Chondrocyte (in vitro differentiated cells): ENCODE results near the gene PPL. TPM values are rescaled to one million over a fixed set of nuclear protein-coding genes. Genes with fewer than 3 reads are reported as not detected.
"Not testable (repeated sequence)": the region's sequence is repeated elsewhere in the genome, so short reads cannot be mapped to it uniquely, and the experiment has no call there.

Experiments
- DNase-seq: peaks from one replicate; pipeline ENCODE4 v3.0.0; 2021; ENCODE audit warnings: mixed read lengths, low spot score
- H3K27ac Mint-ChIP-seq: one replicate; pipeline ENCODE4 v1.8.0; 2021; ENCODE audit warnings: mild to moderate bottlenecking, moderate library complexity, mixed read lengths; ENCODE audit not compliant: unreplicated experiment
- H3K27me3 Mint-ChIP-seq: 2 replicates; pipeline ENCODE4 v1.8.0; 2021; ENCODE audit warnings: low read depth, mixed read lengths
- H3K36me3 Mint-ChIP-seq: 2 replicates; pipeline ENCODE4 v1.8.0; 2021; ENCODE audit warnings: low read depth, mixed read lengths
- H3K4me1 Mint-ChIP-seq: 2 replicates; pipeline ENCODE4 v1.8.0; 2021; ENCODE audit warnings: low read depth, mild to moderate bottlenecking, mixed read lengths
- H3K4me3 Mint-ChIP-seq: one replicate; pipeline ENCODE4 v1.8.0; 2021; ENCODE audit warnings: mild to moderate bottlenecking, moderate library complexity, mixed read lengths; ENCODE audit not compliant: unreplicated experiment
- H3K9me3 Mint-ChIP-seq: 2 replicates; pipeline ENCODE4 v1.8.0; 2021; ENCODE audit warnings: low read depth, mixed read lengths
- CTCF ChIP-seq: fragments of 200-600 bp; sonication (generic); IDR thresholded peaks from 2 replicates; pipeline ENCODE4 v1.5.0; 2021; ENCODE audit warnings: antibody characterized with exemption, mild to moderate bottlenecking, moderate library complexity
- total RNA-seq: library from RNA; stranded (reverse); gene quantifications from 3 replicates; pipeline ENCODE4 v1.2.1, GENCODE V29; 2021

PPL gene
- total RNA-seq, 1 donor from 2014 or later: 0.97 TPM

GRCh38 chr16:4933871-4934395 is 3.0 kb downstream of the PPL start:
- Mint-ChIP-seq H3K27ac (no peak overlapping the region), H3K4me3 (no peak overlapping the region), H3K9me3 (no peaks in the 10 kb centered on the region), H3K27me3 (peaks cover 28% of the 10 kb centered on the region), H3K4me1 (peaks cover 12% of the 10 kb centered on the region), H3K36me3 (peaks cover 2% of the 10 kb centered on the region)
- DNase-seq: no peak
- no peak for TF ChIP-seq CTCF

GRCh38 chr16:4933433-4933832 is 3.5 kb downstream of the PPL start:
- Mint-ChIP-seq H3K9me3 (no peaks in the 10 kb centered on the region), H3K27ac (no peak overlapping the region), H3K36me3 (peaks cover 2% of the 10 kb centered on the region), H3K4me3 (no peak overlapping the region), H3K4me1 (peaks cover 12% of the 10 kb centered on the region), H3K27me3 (peaks cover 28% of the 10 kb centered on the region)
- TF ChIP-seq CTCF: no peak
- DNase-seq: no peak

GRCh38 chr16:4931381-4931780 is 5.6 kb downstream of the PPL start:
- DNase-seq: no peak
- H3K4me3 Mint-ChIP-seq: no peak overlapping the region
- no peak overlapping the region for H3K27ac Mint-ChIP-seq
- peaks cover 5% of the 10 kb centered on the region for H3K4me1 Mint-ChIP-seq
- H3K36me3 Mint-ChIP-seq: peaks cover 7% of the 10 kb centered on the region
- TF ChIP-seq CTCF: no peak
- H3K27me3 Mint-ChIP-seq: peaks cover 20% of the 10 kb centered on the region
- H3K9me3 Mint-ChIP-seq: peaks cover 7% of the 10 kb centered on the region

GRCh38 chr16:4929619-4930018 is 7.3 kb downstream of the PPL start:
- not testable (repeated sequence) for H3K4me1 Mint-ChIP-seq, H3K27ac Mint-ChIP-seq, H3K4me3 Mint-ChIP-seq, H3K36me3 Mint-ChIP-seq, DNase-seq
- Mint-ChIP-seq H3K9me3 (peaks cover 11% of the 10 kb centered on the region), H3K27me3 (peaks cover 22% of the 10 kb centered on the region)

GRCh38 chr16:4928227-4928626 is 8.7 kb downstream of the PPL start:
- no peak for TF ChIP-seq CTCF
- Mint-ChIP-seq H3K4me3 (no peak overlapping the region), H3K36me3 (peaks cover 10% of the 10 kb centered on the region), H3K4me1 (no peaks in the 10 kb centered on the region), H3K27ac (no peak overlapping the region), H3K9me3 (peaks cover 11% of the 10 kb centered on the region), H3K27me3 (peaks cover 21% of the 10 kb centered on the region)
- no peak for DNase-seq

- Mint-ChIP-seq H3K4me1 (no peaks in the 10 kb centered on the region), H3K27ac (no peak overlapping the region), H3K4me3 (no peak overlapping the region), H3K27me3 (peaks cover 25% of the 10 kb centered on the region), H3K36me3 (peaks cover 10% of the 10 kb centered on the region), H3K9me3 (peaks cover 11% of the 10 kb centered on the region)
- no peak for TF ChIP-seq CTCF
- DNase-seq: no peak
These were observed 9.3 kb downstream of the PPL start for GRCh38 chr16:4927661-4928060.
